NT2/D1 (cell line): ENCODE measurements around the gene ID2.

Experiments used
- DNase-seq: peaks from one replicate; pipeline ENCODE4 v3.0.0-alpha.2; 2011; ENCODE audit warnings: low read depth, low spot score
- H3K27me3 ChIP-seq: 2 replicates; pipeline ENCODE4 v1.6.0; 2011; ENCODE audit warnings: mild to moderate bottlenecking; ENCODE audit not compliant: insufficient read length, insufficient read depth
- H3K36me3 ChIP-seq: 2 replicates; pipeline ENCODE4 v1.6.1; 2011; ENCODE audit warnings: mild to moderate bottlenecking, low read length, mixed read lengths; ENCODE audit not compliant: insufficient read depth, insufficient read length
- H3K4me1 ChIP-seq: 2 replicates; pipeline ENCODE4 v1.5.1; 2011; ENCODE audit not compliant: insufficient read depth, insufficient read length
- H3K4me3 ChIP-seq: 2 replicates; pipeline ENCODE4 v1.5.1; 2011; ENCODE audit warnings: low read depth; ENCODE audit not compliant: insufficient read length
- H3K9ac ChIP-seq: 2 replicates; pipeline ENCODE4 v1.6.0; 2011; ENCODE audit warnings: low read depth; ENCODE audit not compliant: insufficient read length
- H3K9me3 ChIP-seq: 2 replicates; pipeline ENCODE4 v1.5.1; 2011; ENCODE audit warnings: mild to moderate bottlenecking, low read length; ENCODE audit not compliant: insufficient read depth
- SUZ12 ChIP-seq: IDR thresholded peaks from 2 replicates; pipeline ENCODE4 v1.6.1; 2011; ENCODE audit not compliant: insufficient read length, insufficient read depth; ENCODE audit errors: extremely low read depth
- YY1 ChIP-seq: IDR thresholded peaks from 2 replicates; pipeline ENCODE4 v1.6.1; 2011; ENCODE audit not compliant: insufficient read length, insufficient read depth
- ZNF274 ChIP-seq: IDR thresholded peaks from 2 replicates; pipeline ENCODE4 v1.6.1; 2011; ENCODE audit warnings: mild to moderate bottlenecking, low read depth, low read length

ID2 gene

DNA sequence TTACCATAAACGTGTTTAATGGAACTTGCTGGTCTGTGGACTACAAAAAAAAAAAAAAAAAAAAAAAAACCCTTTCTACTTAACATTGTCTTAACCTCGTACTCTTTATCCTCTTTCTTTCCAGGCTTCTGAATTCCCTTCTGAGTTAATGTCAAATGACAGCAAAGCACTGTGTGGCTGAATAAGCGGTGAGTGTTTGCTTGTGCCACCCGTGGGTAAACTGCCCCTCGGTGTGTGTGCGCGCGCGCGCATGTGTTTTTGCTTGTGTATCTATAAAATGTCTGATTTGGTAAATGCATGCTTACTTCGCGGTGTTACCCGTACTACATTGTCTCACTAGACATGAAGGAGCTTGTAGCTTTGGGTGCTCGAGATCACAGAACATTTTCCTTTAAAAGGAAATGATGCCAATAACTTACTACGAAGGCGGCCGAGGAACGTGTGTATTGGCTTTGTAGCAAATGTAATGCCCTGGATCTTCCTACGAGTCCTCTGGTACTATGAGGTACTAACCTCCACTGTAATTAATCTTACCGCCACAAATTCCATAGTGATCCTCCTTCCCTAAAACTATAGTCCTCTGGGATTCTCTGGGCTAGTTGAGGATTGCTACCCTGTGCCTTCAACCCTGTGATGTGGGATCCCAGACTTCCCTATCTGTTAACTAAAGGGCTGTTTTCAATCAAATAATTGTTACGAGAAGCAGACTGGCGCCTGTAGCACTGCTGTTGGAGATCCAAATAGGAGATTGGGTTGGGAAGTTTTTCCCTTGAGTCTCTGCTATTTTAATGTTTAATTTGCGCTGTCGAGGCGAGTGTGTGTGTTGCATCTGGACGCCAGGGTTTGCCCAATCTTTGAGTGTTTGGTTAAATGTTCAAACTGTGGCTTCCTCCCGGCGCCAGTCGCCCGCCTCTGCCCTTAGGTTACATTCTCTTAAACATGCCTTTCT lies 1.1 kb downstream of the ID2 start:
- Histone ChIP-seq H3K4me3 (peak overlapping the region; percentile 95), H3K9me3 (peaks cover 14% of the 10 kb centered on the region; the same call in 1 of the 2 replicates), H3K36me3 (peaks cover 18% of the 10 kb centered on the region), H3K4me1 (peaks cover 4% of the 10 kb centered on the region), H3K9ac (peak overlapping the region; percentile 97), H3K27me3 (no peaks in the 10 kb centered on the region)
- TF ChIP-seq YY1 (no peak), ZNF274 (no peak), SUZ12 (no peak)
- no peak for DNase-seq

DNA sequence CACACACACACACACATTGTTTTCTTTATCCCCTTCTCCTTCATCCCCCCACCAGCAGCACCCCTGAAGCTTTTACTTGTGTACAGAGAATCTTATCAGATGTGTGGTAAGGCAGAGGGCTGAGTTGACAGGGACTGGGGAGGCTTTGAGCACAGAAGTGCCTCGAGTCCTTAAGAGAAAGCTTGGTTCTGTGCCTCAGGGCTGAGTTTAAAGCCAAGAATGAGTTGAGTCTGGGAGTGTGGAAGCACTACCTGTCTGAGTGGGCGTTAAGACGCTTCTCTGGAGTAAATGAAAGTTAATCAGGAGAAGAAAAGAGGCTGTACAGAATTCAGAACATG lies 2.7 kb downstream of the ID2 start:
- Histone ChIP-seq H3K4me1 (peaks cover 4% of the 10 kb centered on the region), H3K27me3 (no peaks in the 10 kb centered on the region), H3K9me3 (peaks cover 14% of the 10 kb centered on the region; the same call in 1 of the 2 replicates), H3K4me3 (peak overlapping the region; percentile 55), H3K36me3 (peaks cover 18% of the 10 kb centered on the region), H3K9ac (peak overlapping the region; percentile 90)
- no peak for DNase-seq
- TF ChIP-seq SUZ12, result no peak
- TF ChIP-seq ZNF274, result no peak
- TF ChIP-seq YY1, result no peak

DNA sequence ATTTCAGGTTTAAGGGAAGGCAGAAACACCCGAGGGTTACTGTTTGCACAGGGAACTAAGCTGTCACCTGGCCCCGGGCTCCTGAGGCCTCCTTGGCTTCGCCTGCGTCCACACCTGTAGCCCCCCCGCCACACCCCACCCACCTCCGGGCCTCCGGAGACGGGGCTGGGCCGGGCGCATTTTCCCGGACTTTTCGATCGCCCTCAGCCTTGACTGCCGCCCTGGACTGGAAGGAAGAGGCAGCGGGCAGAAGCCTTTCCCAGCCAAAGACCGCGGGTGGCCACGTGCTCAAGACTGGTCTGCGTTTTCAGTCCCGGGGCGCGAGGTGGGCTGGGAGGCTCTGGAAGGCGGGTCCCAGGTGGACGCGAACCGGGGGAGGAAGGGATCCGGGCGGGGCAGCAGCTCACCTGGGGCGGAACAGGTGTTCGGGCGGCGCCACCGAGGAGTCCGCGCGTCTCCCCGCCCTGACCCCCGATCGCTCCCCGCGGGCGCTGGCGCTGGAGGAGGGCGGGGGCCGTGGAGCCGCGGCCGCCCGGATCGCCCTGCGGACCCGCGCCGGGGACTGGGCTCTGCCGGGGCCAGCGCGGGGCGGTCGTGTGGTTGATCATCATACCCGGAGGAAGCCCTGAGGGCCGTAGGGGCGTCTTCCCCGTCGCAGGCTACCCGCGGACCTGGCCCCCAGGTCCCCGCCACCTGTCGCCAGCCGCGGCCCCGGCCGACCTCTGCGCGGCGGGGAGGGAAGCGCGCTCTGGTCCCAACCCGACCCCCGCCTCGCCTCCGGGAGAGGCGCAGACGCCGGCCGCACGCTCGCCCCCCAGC lies 3.2 kb downstream of the ID2 start:
- peaks cover 3% of the 10 kb centered on the region for H3K4me1 ChIP-seq
- no peaks in the 10 kb centered on the region for H3K27me3 ChIP-seq
- peaks cover 9% of the 10 kb centered on the region; the same call in 1 of the 2 replicates for H3K9me3 ChIP-seq
- H3K36me3 ChIP-seq, result peaks cover 18% of the 10 kb centered on the region
- TF ChIP-seq SUZ12 (no peak), YY1 (no peak), ZNF274 (no peak)
- peak overlapping the region; percentile 55 for H3K4me3 ChIP-seq
- DNase-seq, result peak; percentile 55
- H3K9ac ChIP-seq, result peak overlapping the region; percentile 90

- peak; percentile 47 for DNase-seq
These were observed 4.0 kb downstream of the ID2 start for GRCh38 chr2:8685697-8686358.

GRCh38 chr2:8691859-8692437 lies 10.1 kb downstream of the ID2 start:
- H3K9me3 ChIP-seq, result no peaks in the 10 kb centered on the region
- no peak overlapping the region for H3K9ac ChIP-seq
- H3K4me3 ChIP-seq, result no peak overlapping the region
- H3K36me3 ChIP-seq, result no peaks in the 10 kb centered on the region
- no peak for TF ChIP-seq SUZ12
- TF ChIP-seq ZNF274, result no peak
- no peak for TF ChIP-seq YY1
- no peaks in the 10 kb centered on the region for H3K27me3 ChIP-seq
- DNase-seq, result no peak
- peaks cover 2% of the 10 kb centered on the region for H3K4me1 ChIP-seq

More at GRCh38 chr2:8685697-8686358, 4.0 kb downstream of the ID2 start:
- TF ChIP-seq YY1 (no peak), ZNF274 (no peak), SUZ12 (no peak)
- peaks cover 1% of the 10 kb centered on the region; the same call in 1 of the 2 replicates for H3K9me3 ChIP-seq
- H3K4me1 ChIP-seq, result no peaks in the 10 kb centered on the region
- H3K27me3 ChIP-seq, result no peaks in the 10 kb centered on the region
- peaks cover 18% of the 10 kb centered on the region for H3K36me3 ChIP-seq
- H3K9ac ChIP-seq, result peak overlapping the region; percentile 90
- peak overlapping the region; percentile 55 for H3K4me3 ChIP-seq

- Histone ChIP-seq H3K9ac (peak overlapping the region; percentile 28), H3K4me3 (no peak overlapping the region), H3K9me3 (no peaks in the 10 kb centered on the region), H3K27me3 (no peaks in the 10 kb centered on the region), H3K36me3 (no peaks in the 10 kb centered on the region), H3K4me1 (peaks cover 2% of the 10 kb centered on the region)
- no peak for DNase-seq
- no peak for TF ChIP-seq SUZ12
- no peak for TF ChIP-seq YY1
- TF ChIP-seq ZNF274, result no peak
These were observed 10.9 kb downstream of the ID2 start for GRCh38 chr2:8692783-8693156.
